GM12878 (cell line): Measurements from ENCODE around the gene SUGCT. TPM values are rescaled to one million over a fixed set of nuclear protein-coding genes. Genes with fewer than 3 reads are reported as not detected.

Experiments used
- CHD2 ChIP-seq: IDR thresholded peaks from 2 replicates; pipeline ENCODE4 v1.6.1; 2011; ENCODE audit warnings: low read depth, low read length, improper control_type of control experiment, borderline replicate concordance
- DPF2 ChIP-seq: fragments of 450-650 bp; IDR thresholded peaks from 2 replicates; pipeline ENCODE4 v1.6.1; 2017; ENCODE audit warnings: mild to moderate bottlenecking
- MLLT1 ChIP-seq: fragments of 450-650 bp; IDR thresholded peaks from 2 replicates; pipeline ENCODE4 v1.6.1; 2016; ENCODE audit warnings: mild to moderate bottlenecking
- MXI1 ChIP-seq: fragments of 150-350 bp; IDR thresholded peaks from 2 replicates; pipeline ENCODE4 v1.6.1; 2011; ENCODE audit warnings: low read depth, mild to moderate bottlenecking, inconsistent platforms, low read length, improper control_type of control experiment
- NFIC ChIP-seq: IDR thresholded peaks from 2 replicates; pipeline ENCODE4 v1.6.1; 2012; ENCODE audit warnings: low read depth, mild to moderate bottlenecking, inconsistent platforms, low read length, moderate library complexity
- SKIL ChIP-seq: fragments of 450-650 bp; IDR thresholded peaks from 2 replicates; pipeline ENCODE4 v1.6.1; 2017; ENCODE audit warnings: mild to moderate bottlenecking, low read depth, inconsistent platforms; ENCODE audit not compliant: poor library complexity, severe bottlenecking
- TCF12 ChIP-seq: IDR thresholded peaks from 2 replicates; pipeline ENCODE4 v1.6.1; 2011; ENCODE audit warnings: low read depth, mild to moderate bottlenecking, low read length
- ZNF592 ChIP-seq: fragments of 450-650 bp; IDR thresholded peaks from 2 replicates; pipeline ENCODE4 v1.6.1; 2017; ENCODE audit warnings: mild to moderate bottlenecking, moderate library complexity
- polyA plus RNA-seq, 11 experiments: library from polyadenylated mRNA; depleted of rRNA in 4 of 11; unstranded in 6 of 11; stranded (reverse) in 5 of 11; fragments of >200 nt; fragmentation: Nextera tagmentation in 4 of 11; fragmentation: Illumina TruSeq in 1 of 11; extraction: Ambion mirVana in 4 of 11; extraction: Trizol in 1 of 11; gene quantifications; 1 replicate in 1 of 11; 2 replicates in 10 of 11; pipeline versions ENCODE4 v1.2.1 to v1.2.3, GENCODE V29; 2011 to 2016; ENCODE audit warnings: inconsistent platforms in 2 of 11, missing spikeins in 2 of 11, low read depth in 1 of 11
- total RNA-seq, 4 experiments: library from RNA; depleted of rRNA in 3 of 4; stranded (reverse); fragments of >200 nt in 3 of 4; fragmentation: Illumina TruSeq in 1 of 4; extraction: Trizol in 1 of 4; gene quantifications; 2 replicates each; pipeline versions ENCODE4 v1.2.1 to v1.2.3, GENCODE V29; 2013 to 2021
- TF ChIP-seq, protein P1 (sequence below): IDR thresholded peaks from 2 replicates; pipeline ENCODE4 v1.6.1; 2012; ENCODE audit warnings: low read depth, low read length, improper control_type of control experiment

SUGCT gene
- total and polyA plus RNA-seq, 10 of the 15 experiments (the other 5 are each of a cell fraction or from before 2014, with no cell fraction given) = 0.08 to 1.2 (median 0.67) TPM; not detected in 1

- TF ChIP-seq MLLT1 (no peak), DPF2 (no peak), CHD2 (no peak), ZNF592 (no peak), MXI1 (no peak), TCF12 (no peak), SKIL (no peak), NFIC (no peak)
- TF ChIP-seq, protein P1, sequence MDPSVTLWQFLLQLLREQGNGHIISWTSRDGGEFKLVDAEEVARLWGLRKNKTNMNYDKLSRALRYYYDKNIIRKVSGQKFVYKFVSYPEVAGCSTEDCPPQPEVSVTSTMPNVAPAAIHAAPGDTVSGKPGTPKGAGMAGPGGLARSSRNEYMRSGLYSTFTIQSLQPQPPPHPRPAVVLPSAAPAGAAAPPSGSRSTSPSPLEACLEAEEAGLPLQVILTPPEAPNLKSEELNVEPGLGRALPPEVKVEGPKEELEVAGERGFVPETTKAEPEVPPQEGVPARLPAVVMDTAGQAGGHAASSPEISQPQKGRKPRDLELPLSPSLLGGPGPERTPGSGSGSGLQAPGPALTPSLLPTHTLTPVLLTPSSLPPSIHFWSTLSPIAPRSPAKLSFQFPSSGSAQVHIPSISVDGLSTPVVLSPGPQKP = no peak
These were observed 59.9 kb downstream of the SUGCT start (continued) for GRCh38 chr7:40194745-40195144.
